T-helper 9 cell (primary cell): ENCODE data around the gene C20orf144.

ENCODE experiments used
- DNase-seq: peaks from one replicate; pipeline ENCODE4 v3.0.0-alpha.2; 2020

C20orf144 gene

GRCh38 chr20:33666293-33667244, 4.4 kb downstream of the C20orf144 start, which contains the start of gene ACTL10:
Gene ACTL10, plus strand, starts transcription at chr20:33666943. Its CDS starts 555 bp downstream, at chr20:33667498.
- DNase-seq: peak; percentile 63

GRCh38 chr20:33667245-33667675, 5.1 kb downstream of the C20orf144 start:
- peak; percentile 29 for DNase-seq

- peak; percentile 66 for DNase-seq
Measured at GRCh38 chr20:33667676-33668465, 5.7 kb downstream of the C20orf144 start.

- no peak for DNase-seq
Measured at GRCh38 chr20:33668466-33669155, 6.5 kb downstream of the C20orf144 start.

- no peak for DNase-seq
Measured at GRCh38 chr20:33669224-33669623, 7.1 kb downstream of the C20orf144 start.

GRCh38 chr20:33669873-33670640, 7.9 kb downstream of the C20orf144 start:
- DNase-seq: no peak

GRCh38 chr20:33670715-33671499, 8.8 kb downstream of the C20orf144 start:
- no peak for DNase-seq

- DNase-seq: no peak
Measured at GRCh38 chr20:33671573-33672288, 9.6 kb downstream of the C20orf144 start.

- no peak for DNase-seq
Measured at GRCh38 chr20:33672426-33673113, 10.4 kb downstream of the C20orf144 start.

- no peak for DNase-seq
Measured at GRCh38 chr20:33673114-33673409, 10.9 kb downstream of the C20orf144 start.

- DNase-seq: no peak
Measured at GRCh38 chr20:33673410-33674293, 11.5 kb downstream of the C20orf144 start.

GRCh38 chr20:33674294-33675135, 12.4 kb downstream of the C20orf144 start, which contains the start of gene NECAB3:
Gene NECAB3, minus strand, starts transcription at chr20:33674428. Its CDS starts 76 bp downstream, at chr20:33674352.
- DNase-seq: peak; percentile 49

- DNase-seq: no peak
Measured at GRCh38 chr20:33675136-33675959, 13.2 kb downstream of the C20orf144 start.

- DNase-seq: no peak
Measured at GRCh38 chr20:33676121-33676520, 14.0 kb downstream of the C20orf144 start.

- DNase-seq: no peak
Measured at GRCh38 chr20:33676652-33677645, 14.8 kb downstream of the C20orf144 start.
